Measurements from ENCODE around the gene ZNF814. TPM values are rescaled to one million over a fixed set of nuclear protein-coding genes. Genes with fewer than 3 reads are reported as not detected.
A peak's percentile ranks its signal among the peaks of the same experiment; 100 is the strongest.

The ZNF814 gene
- total and polyA plus RNA-seq, 3 experiments from 2014 or later = 21.2 to 38.7 (median 38.5) TPM

GRCh38 chr19:57820599-57820998, 68.2 kb downstream of the ZNF814 start:
- Histone ChIP-seq H3K27ac (ENCODE audit: low read depth, low read length) (peak overlapping the region; percentile 99), H3K4me3 (ENCODE audit: low read length) (peak overlapping the region; percentile 100), H3K9me3 (ENCODE audit: low read length) (no peaks in the 10 kb centered on the region), H3K27me3 (ENCODE audit: insufficient read depth, low read length, poor library complexity, severe bottlenecking) (no peaks in the 10 kb centered on the region), H3K4me1 (ENCODE audit: insufficient read depth, low read length) (peaks cover 10% of the 10 kb centered on the region), H3K36me3 (ENCODE audit: insufficient read depth, low read length) (no peaks in the 10 kb centered on the region)
- POLR2A ChIA-PET = interaction anchor here (0.8 kb wide), 1 partner anchor 330 kb away, joined by 4 read pairs; the partner anchor contains the start of gene ZNF329
- Mint-ChIP-seq H3K36me3 (peaks cover 0 to 41% (median 2%) of the 10 kb centered on the region in 3 donors), H3K27ac (peak overlapping the region; percentile 85 to 99 (median 98)), H3K27me3 (peaks cover 0 to 1% of the 10 kb centered on the region in 2 donors), H3K4me1 (peaks cover 47 to 62% (median 61%) of the 10 kb centered on the region in 3 donors), H3K4me3 (peak overlapping the region; percentile 93 to 99 (median 98)), H3K9me3 (no peaks in the 10 kb centered on the region)
- no peak for DNase-seq
- CTCF ChIA-PET = interaction anchor here (1.2 kb wide), 1 partner anchor 7 kb away, joined by 3 read pairs; no protein-coding TSS in a partner anchor

GRCh38 chr19:57819475-57820148, 69.2 kb downstream of the ZNF814 start:
- POLR2A ChIA-PET = interaction anchor here (0.7 to 1.7 kb wide), 7 partner anchors 30 to 540 kb away, joined by 3 to 5 read pairs (median 4); partner anchors contain the start of genes ZNF154, ZNF329, ZNF460 and ZNF586
- Mint-ChIP-seq H3K27ac (peak overlapping the region; percentile 85 to 99 (median 98)), H3K4me1 (peaks cover 54 to 69% (median 67%) of the 10 kb centered on the region in 3 donors), H3K27me3 (peaks cover 0 to 1% of the 10 kb centered on the region in 2 donors), H3K4me3 (peak overlapping the region; percentile 93 to 99 (median 98)), H3K36me3 (peaks cover 0 to 39% (median 2%) of the 10 kb centered on the region in 3 donors), H3K9me3 (no peaks in the 10 kb centered on the region)
- Histone ChIP-seq H3K27ac (ENCODE audit: low read depth, low read length) (peak overlapping the region; percentile 99), H3K9me3 (ENCODE audit: low read length) (no peaks in the 10 kb centered on the region), H3K4me1 (ENCODE audit: insufficient read depth, low read length) (peaks cover 16% of the 10 kb centered on the region), H3K4me3 (ENCODE audit: low read length) (peak overlapping the region; percentile 100), H3K27me3 (ENCODE audit: insufficient read depth, low read length, poor library complexity, severe bottlenecking) (no peaks in the 10 kb centered on the region), H3K36me3 (ENCODE audit: insufficient read depth, low read length) (no peaks in the 10 kb centered on the region)
- DNase-seq = peak; percentile 72 to 88 (median 82)
- CTCF ChIA-PET = interaction anchor here (1.2 to 1.6 kb wide), 3 partner anchors 8 to 138 kb away, joined by 3 to 5 read pairs (median 3); partner anchors contain the start of gene ZNF551

- H3K36me3 Mint-ChIP-seq = peaks cover 0 to 37% (median 0%) of the 10 kb centered on the region in 3 donors
- ChIA-PET POLR2A (interaction anchor here (0.6 kb wide), 1 partner anchor 203 kb away, joined by 3 read pairs; no protein-coding TSS in a partner anchor), CTCF (interaction anchor here (0.7 to 1.6 kb wide), 4 partner anchors 71 to 410 kb away, joined by 3 to 4 read pairs (median 3); partner anchors contain the start of genes ZNF416 and ZNF417)
- Histone ChIP-seq H3K27me3 (ENCODE audit: insufficient read depth, low read length, poor library complexity, severe bottlenecking) (no peaks in the 10 kb centered on the region), H3K4me3 (ENCODE audit: low read length) (no peak overlapping the region), H3K4me1 (ENCODE audit: insufficient read depth, low read length) (peaks cover 24% of the 10 kb centered on the region), H3K36me3 (ENCODE audit: insufficient read depth, low read length) (no peaks in the 10 kb centered on the region), H3K27ac (ENCODE audit: low read depth, low read length) (no peak overlapping the region), H3K9me3 (ENCODE audit: low read length) (no peaks in the 10 kb centered on the region)
- peak overlapping the region in 6 of 8 donors; percentile 43 to 99 (median 84) for H3K27ac Mint-ChIP-seq
- H3K27me3 Mint-ChIP-seq = peaks cover 0 to 1% of the 10 kb centered on the region in 2 donors
- H3K9me3 Mint-ChIP-seq = no peaks in the 10 kb centered on the region
- H3K4me1 Mint-ChIP-seq = peaks cover 56 to 66% (median 65%) of the 10 kb centered on the region in 3 donors
- H3K4me3 Mint-ChIP-seq = peak overlapping the region; percentile 56 to 98 (median 75)
- DNase-seq = no peak
These were observed 70.5 kb downstream of the ZNF814 start for GRCh38 chr19:57818378-57818777.

GRCh38 chr19:57817976-57818375, 70.9 kb downstream of the ZNF814 start:
- Histone ChIP-seq H3K4me1 (ENCODE audit: insufficient read depth, low read length) (peaks cover 28% of the 10 kb centered on the region), H3K9me3 (ENCODE audit: low read length) (no peaks in the 10 kb centered on the region), H3K4me3 (ENCODE audit: low read length) (no peak overlapping the region), H3K27ac (ENCODE audit: low read depth, low read length) (no peak overlapping the region), H3K36me3 (ENCODE audit: insufficient read depth, low read length) (no peaks in the 10 kb centered on the region), H3K27me3 (ENCODE audit: insufficient read depth, low read length, poor library complexity, severe bottlenecking) (no peaks in the 10 kb centered on the region)
- Mint-ChIP-seq H3K27me3 (peaks cover 0 to 1% of the 10 kb centered on the region in 2 donors), H3K4me3 (peak overlapping the region in 5 of 7 donors; percentile 27 to 93 (median 64)), H3K4me1 (peaks cover 56 to 66% (median 65%) of the 10 kb centered on the region in 3 donors), H3K9me3 (no peaks in the 10 kb centered on the region), H3K27ac (peak overlapping the region in 1 of 8 donors; percentile 85), H3K36me3 (peaks cover 0 to 34% (median 0%) of the 10 kb centered on the region in 3 donors)
- DNase-seq = no peak
- ChIA-PET CTCF (interaction anchor here (1.2 kb wide), 1 partner anchor 410 kb away, joined by 3 read pairs; no protein-coding TSS in a partner anchor), POLR2A (no interaction called here)

GRCh38 chr19:57816652-57817051, 72.2 kb downstream of the ZNF814 start:
- no peaks in the 10 kb centered on the region for H3K9me3 ChIP-seq (ENCODE audit: low read length)
- H3K36me3 Mint-ChIP-seq = peaks cover 4 to 32% (median 4%) of the 10 kb centered on the region in 3 donors
- H3K36me3 ChIP-seq (ENCODE audit: insufficient read depth, low read length) = no peaks in the 10 kb centered on the region
- no peaks in the 10 kb centered on the region for H3K9me3 Mint-ChIP-seq
- H3K27ac ChIP-seq (ENCODE audit: low read depth, low read length) = no peak overlapping the region
- peaks cover 37% of the 10 kb centered on the region for H3K4me1 ChIP-seq (ENCODE audit: insufficient read depth, low read length)
- ChIA-PET POLR2A (no interaction called here), CTCF (no interaction called here)
- H3K27me3 ChIP-seq (ENCODE audit: insufficient read depth, low read length, poor library complexity, severe bottlenecking) = no peaks in the 10 kb centered on the region
- H3K4me3 ChIP-seq (ENCODE audit: low read length) = no peak overlapping the region
- H3K27me3 Mint-ChIP-seq = peaks cover 0 to 1% of the 10 kb centered on the region in 2 donors
- peak overlapping the region in 2 of 8 donors; percentile 45 to 55 for H3K27ac Mint-ChIP-seq
- H3K4me1 Mint-ChIP-seq = peaks cover 55 to 66% (median 63%) of the 10 kb centered on the region in 3 donors
- DNase-seq = no peak
- H3K4me3 Mint-ChIP-seq = peak overlapping the region in 3 of 7 donors; percentile 16 to 97 (median 58)

GRCh38 chr19:57815247-57816075, 73.4 kb downstream of the ZNF814 start:
- H3K4me3 ChIP-seq (ENCODE audit: low read length) = peak overlapping the region; percentile 91
- CTCF ChIA-PET = no interaction called here
- DNase-seq = no peak
- peaks cover 33% of the 10 kb centered on the region for H3K4me1 ChIP-seq (ENCODE audit: insufficient read depth, low read length)
- no peaks in the 10 kb centered on the region for H3K27me3 ChIP-seq (ENCODE audit: insufficient read depth, low read length, poor library complexity, severe bottlenecking)
- Mint-ChIP-seq H3K27me3 (peaks cover 0 to 1% of the 10 kb centered on the region in 2 donors), H3K27ac (peak overlapping the region; percentile 87 to 98 (median 95)), H3K36me3 (peaks cover 4 to 30% (median 4%) of the 10 kb centered on the region in 3 donors), H3K4me1 (peaks cover 47 to 58% (median 51%) of the 10 kb centered on the region in 3 donors), H3K4me3 (peak overlapping the region; percentile 94 to 98 (median 96)), H3K9me3 (no peaks in the 10 kb centered on the region)
- H3K27ac ChIP-seq (ENCODE audit: low read depth, low read length) = peak overlapping the region; percentile 78
- POLR2A ChIA-PET = interaction anchor here (0.9 to 1.4 kb wide), 4 partner anchors 46 to 134 kb away, joined by 3 to 6 read pairs (median 4); partner anchors contain the start of genes ZNF154, ZNF417, ZNF551 and ZNF586
- H3K36me3 ChIP-seq (ENCODE audit: insufficient read depth, low read length) = no peaks in the 10 kb centered on the region
- no peaks in the 10 kb centered on the region for H3K9me3 ChIP-seq (ENCODE audit: low read length)

GRCh38 chr19:57814505-57815246, 74.2 kb downstream of the ZNF814 start, which contains the start of gene ZNF552:
Gene ZNF552 (minus strand): TSS chr19:57814913. CDS start chr19:57814743, 170 bp downstream.
- ChIA-PET CTCF (no interaction called here), POLR2A (interaction anchor here (0.6 to 1.4 kb wide), 5 partner anchors 29 to 133 kb away, joined by 3 to 6 read pairs (median 4); partner anchors contain the start of genes ZNF154, ZNF417, ZNF551 and ZNF586)
- peak within 1 kb of the TSS; percentile 78 for H3K27ac ChIP-seq (ENCODE audit: low read depth, low read length)

More at GRCh38 chr19:57814505-57815246, 74.2 kb downstream of the ZNF814 start, which contains the start of gene ZNF552:
- H3K27me3 ChIP-seq (ENCODE audit: insufficient read depth, low read length, poor library complexity, severe bottlenecking) = no peaks in the 10 kb centered on the region
- H3K4me3 Mint-ChIP-seq = peak within 1 kb of the TSS; percentile 94 to 98 (median 96)
- H3K9me3 Mint-ChIP-seq = no peaks in the 10 kb centered on the region
- H3K27ac Mint-ChIP-seq = peak within 1 kb of the TSS; percentile 87 to 98 (median 95)
- H3K4me1 Mint-ChIP-seq = peaks cover 39 to 58% (median 43%) of the 10 kb centered on the region in 3 donors
- no peaks in the 10 kb centered on the region for H3K9me3 ChIP-seq (ENCODE audit: low read length)
- peaks cover 0 to 1% of the 10 kb centered on the region in 2 donors for H3K27me3 Mint-ChIP-seq
- peaks cover 27% of the 10 kb centered on the region for H3K4me1 ChIP-seq (ENCODE audit: insufficient read depth, low read length)
- peak within 1 kb of the TSS; percentile 91 for H3K4me3 ChIP-seq (ENCODE audit: low read length)
- H3K36me3 ChIP-seq (ENCODE audit: insufficient read depth, low read length) = no peaks in the 10 kb centered on the region
- peaks cover 4 to 32% (median 8%) of the 10 kb centered on the region in 3 donors for H3K36me3 Mint-ChIP-seq
- DNase-seq = peak; percentile 68 to 84 (median 75)
